H9 (cell line): ENCODE measurements around the gene STAT2. TPM values are rescaled to one million over a fixed set of nuclear protein-coding genes. Genes with fewer than 3 reads are reported as not detected.

ENCODE experiments used
- DNase-seq: peaks from one replicate; pipeline ENCODE4 v3.0.0-alpha.2; 2017
- H2AFZ ChIP-seq: one replicate; pipeline ENCODE4 v1.6.1; 2013; ENCODE audit warnings: mild to moderate bottlenecking, low read length, control low read depth, moderate library complexity
- H2AK5ac ChIP-seq: 2 replicates; pipeline ENCODE4 v1.6.1; 2013; ENCODE audit warnings: low read length, control low read depth, mixed read lengths; ENCODE audit not compliant: insufficient read length
- H2BK120ac ChIP-seq: one replicate; pipeline ENCODE4 v1.6.1; 2013; ENCODE audit warnings: low read depth, mild to moderate bottlenecking, low read length, control low read depth, inconsistent platforms; ENCODE audit not compliant: poor library complexity, severe bottlenecking
- H2BK12ac ChIP-seq: 2 replicates; pipeline ENCODE4 v1.6.1; 2013; ENCODE audit warnings: low read length, control low read depth, mixed read lengths, low read depth; ENCODE audit not compliant: insufficient read length
- H2BK15ac ChIP-seq: 2 replicates; pipeline ENCODE4 v1.6.1; 2013; ENCODE audit warnings: low read depth, low read length, control low read depth
- H2BK20ac ChIP-seq: one replicate; pipeline ENCODE4 v1.6.1; 2013; ENCODE audit warnings: low read depth, mild to moderate bottlenecking, low read length, control low read depth, inconsistent platforms; ENCODE audit not compliant: poor library complexity, severe bottlenecking
- H2BK5ac ChIP-seq: 2 replicates; pipeline ENCODE4 v1.6.1; 2013; ENCODE audit warnings: low read length, control low read depth, mixed read lengths; ENCODE audit not compliant: insufficient read length
- H3K14ac ChIP-seq: 2 replicates; pipeline ENCODE4 v1.6.1; 2013; ENCODE audit warnings: low read length, control low read depth; ENCODE audit not compliant: insufficient read depth
- H3K18ac ChIP-seq: 2 replicates; pipeline ENCODE4 v1.6.1; 2013; ENCODE audit warnings: low read depth, mild to moderate bottlenecking, mixed read lengths, low read length, control low read depth; ENCODE audit not compliant: insufficient read length
- H3K23ac ChIP-seq: 2 replicates; pipeline ENCODE4 v1.6.1; 2013; ENCODE audit warnings: low read length, control low read depth, mixed read lengths, low read depth; ENCODE audit not compliant: insufficient read length
- H3K23me2 ChIP-seq: 2 replicates; pipeline ENCODE4 v1.6.1; 2013; ENCODE audit warnings: low read depth, mild to moderate bottlenecking, mixed read lengths, low read length, control low read depth; ENCODE audit not compliant: insufficient read length, poor library complexity, severe bottlenecking
- H3K27ac ChIP-seq: 2 replicates; pipeline ENCODE4 v1.5.1; 2013; ENCODE audit warnings: low read length, control low read depth, mixed read lengths, low read depth; ENCODE audit not compliant: insufficient read length
- H3K27me3 ChIP-seq: 2 replicates; pipeline ENCODE4 v1.6.1; 2013; ENCODE audit warnings: low read length, control low read depth, inconsistent platforms; ENCODE audit not compliant: insufficient read depth
- H3K4ac ChIP-seq: 2 replicates; pipeline ENCODE4 v1.6.1; 2013; ENCODE audit warnings: low read depth, mild to moderate bottlenecking, control low read depth, inconsistent platforms, low read length, moderate library complexity
- H3K4me1 ChIP-seq: 2 replicates; pipeline ENCODE4 v1.6.1; 2013; ENCODE audit warnings: low read length, control low read depth, inconsistent platforms; ENCODE audit not compliant: insufficient read depth
- H3K4me2 ChIP-seq: 2 replicates; pipeline ENCODE4 v1.6.1; 2013; ENCODE audit warnings: low read length, control low read depth, mixed read lengths; ENCODE audit not compliant: insufficient read length, insufficient read depth
- H3K56ac ChIP-seq: 2 replicates; pipeline ENCODE4 v1.6.1; 2013; ENCODE audit warnings: low read depth, mild to moderate bottlenecking, mixed read lengths, low read length, control low read depth; ENCODE audit not compliant: insufficient read length
- H3K79me1 ChIP-seq: 2 replicates; pipeline ENCODE4 v1.6.1; 2013; ENCODE audit warnings: low read depth, mild to moderate bottlenecking, moderate library complexity, low read length, control low read depth, inconsistent platforms; ENCODE audit not compliant: insufficient read depth, poor library complexity, severe bottlenecking
- H3K79me2 ChIP-seq: 2 replicates; pipeline ENCODE4 v1.6.1; 2013; ENCODE audit warnings: low read length, control low read depth, inconsistent platforms; ENCODE audit not compliant: insufficient read depth
- H3K9ac ChIP-seq: 2 replicates; pipeline ENCODE4 v1.6.1; 2013; ENCODE audit warnings: low read length, control low read depth, mixed read lengths; ENCODE audit not compliant: insufficient read length; ENCODE audit errors: extremely low read depth
- H3K9me3 ChIP-seq: one replicate; pipeline ENCODE4 v1.6.1; 2013; ENCODE audit warnings: low read depth, low read length, inconsistent platforms; ENCODE audit not compliant: control insufficient read depth
- H3T11ph ChIP-seq: one replicate; pipeline ENCODE4 v1.6.1; 2013; ENCODE audit warnings: mild to moderate bottlenecking, low read length, control low read depth, inconsistent platforms
- H4K20me1 ChIP-seq: one replicate; pipeline ENCODE4 v1.6.1; 2013; ENCODE audit not compliant: control insufficient read depth, insufficient read length, insufficient read depth
- H4K5ac ChIP-seq: 2 replicates; pipeline ENCODE4 v1.6.1; 2013; ENCODE audit warnings: low read depth, mild to moderate bottlenecking, mixed read lengths, low read length, control low read depth; ENCODE audit not compliant: insufficient read length
- H4K8ac ChIP-seq: replicated peaks from 2 replicates; pipeline ENCODE4 v1.6.1; 2013; ENCODE audit warnings: low read length, control low read depth, mixed read lengths, low read depth; ENCODE audit not compliant: insufficient read length
- H4K91ac ChIP-seq: 2 replicates; pipeline ENCODE4 v1.6.1; 2013; ENCODE audit warnings: low read depth, mild to moderate bottlenecking, moderate library complexity, mixed read lengths, low read length, control low read depth; ENCODE audit not compliant: insufficient read length
- H3K27ac Mint-ChIP-seq, 3 experiments: 2 replicates in 2 of 3; 3 replicates in 1 of 3; pipeline ENCODE4 v1.8.0; 2020 to 2021; ENCODE audit warnings: mixed read lengths in 3 of 3, mild to moderate bottlenecking in 1 of 3, moderate library complexity in 1 of 3
- H3K27me3 Mint-ChIP-seq: 2 replicates; pipeline ENCODE4 v1.8.0; 2021; ENCODE audit warnings: low read depth, mild to moderate bottlenecking, moderate library complexity, mixed read lengths
- H3K36me3 Mint-ChIP-seq, 3 experiments: 2 replicates in 2 of 3; 3 replicates in 1 of 3; pipeline ENCODE4 v1.8.0; 2020 to 2021; ENCODE audit warnings: low read depth in 3 of 3, mixed read lengths in 3 of 3; ENCODE audit not compliant: insufficient read depth in 1 of 3
- H3K4me1 Mint-ChIP-seq, 2 experiments: 2 replicates each; pipeline ENCODE4 v1.8.0; 2020; ENCODE audit warnings: mixed read lengths in 2 of 2
- H3K4me3 Mint-ChIP-seq, 2 experiments: 2 replicates in 1 of 2; 3 replicates in 1 of 2; pipeline ENCODE4 v1.8.0; 2020 to 2021; ENCODE audit warnings: mild to moderate bottlenecking in 2 of 2, mixed read lengths in 2 of 2, moderate library complexity in 1 of 2
- H3K9me3 Mint-ChIP-seq, 2 experiments: 2 replicates in 1 of 2; 3 replicates in 1 of 2; pipeline ENCODE4 v1.8.0; 2020; ENCODE audit warnings: mild to moderate bottlenecking in 2 of 2, mixed read lengths in 2 of 2, moderate library complexity in 1 of 2
- CTCF ChIP-seq: fragments of 200-600 bp; sonication (generic); conservative IDR thresholded peaks from 3 replicates; pipeline ENCODE4 v1.8.0; 2021; ENCODE audit warnings: antibody characterized with exemption, mild to moderate bottlenecking
- WGBS: extraction: QIAGEN DNeasy Blood & Tissue Kit; methylation state at CpG from one replicate; pipeline ENCODE4 v1.1.7; 2013; ENCODE audit warnings: missing lambda C conversion rate, low lambda C conversion rate, mixed read lengths; ENCODE audit not compliant: insufficient read length; ENCODE audit errors: extremely low coverage; 5-methylcytosine and 5-hydroxymethylcytosine counted together
- total RNA-seq: library from RNA; stranded (reverse); gene quantifications from 2 replicates; pipeline ENCODE4 v1.2.1, GENCODE V29; 2021

Gene STAT2
- total RNA-seq, 1 experiment from 2014 or later, result 47.8 TPM

- no peak overlapping the region for H2AK5ac ChIP-seq
These were observed 15.1 kb upstream of the STAT2 start for GRCh38 chr12:56374726-56375597.

More at GRCh38 chr12:56374726-56375597, 15.1 kb upstream of the STAT2 start:
- Mint-ChIP-seq H3K4me3 (no peak overlapping the region), H3K27me3 (peaks cover 2% of the 10 kb centered on the region; the same call in 1 of the 2 replicates), H3K27ac (no peak overlapping the region), H3K9me3 (peaks cover 10 to 12% of the 10 kb centered on the region in 2 experiments), H3K36me3 (peaks cover 0 to 3% (median 0%) of the 10 kb centered on the region in 3 experiments; a peak in 2 of 7 replicates), H3K4me1 (peaks cover 10 to 15% of the 10 kb centered on the region in 2 experiments)
- no peaks in the 10 kb centered on the region for H3K9me3 ChIP-seq
- no peaks in the 10 kb centered on the region for H3K27me3 ChIP-seq
- no peak overlapping the region for H2BK20ac ChIP-seq
- H2BK5ac ChIP-seq, result no peak overlapping the region
- no peak overlapping the region for H4K5ac ChIP-seq
- no peak overlapping the region for H4K8ac ChIP-seq
- DNase-seq, result no peak
- no peaks in the 10 kb centered on the region for H3K4me1 ChIP-seq
- no peaks in the 10 kb centered on the region for H3K79me2 ChIP-seq
- no peak overlapping the region for H2BK12ac ChIP-seq
- no peak overlapping the region for H3K4me2 ChIP-seq
- no peak overlapping the region for H3K14ac ChIP-seq
- no peaks in the 10 kb centered on the region for H3K79me1 ChIP-seq
- H3K4ac ChIP-seq, result no peak overlapping the region
- no peak for TF ChIP-seq CTCF
- WGBS, result no CpG with 5 or more reads among the region's 7 CpGs
- no peak overlapping the region for H3K9ac ChIP-seq
- no peak overlapping the region for H4K91ac ChIP-seq
- H3K23me2 ChIP-seq, result no peaks in the 10 kb centered on the region
- H3T11ph ChIP-seq, result no peak overlapping the region
- no peak overlapping the region for H3K18ac ChIP-seq
- H3K56ac ChIP-seq, result no peak overlapping the region
- no peak overlapping the region for H3K23ac ChIP-seq
- no peak overlapping the region for H2BK120ac ChIP-seq
- no peak overlapping the region for H2BK15ac ChIP-seq
- no peaks in the 10 kb centered on the region for H4K20me1 ChIP-seq
- no peak overlapping the region for H3K27ac ChIP-seq
- no peak overlapping the region for H2AFZ ChIP-seq
